H9 (cell line): Measurements from ENCODE around the gene NPLOC4. TPM values are rescaled to one million over a fixed set of nuclear protein-coding genes. Genes with fewer than 3 reads are reported as not detected.

Experiments used
- DNase-seq: peaks from one replicate; pipeline ENCODE4 v3.0.0-alpha.2; 2017
- H2AFZ ChIP-seq: one replicate; pipeline ENCODE4 v1.6.1; 2013; ENCODE audit warnings: mild to moderate bottlenecking, low read length, control low read depth, moderate library complexity
- H2AK5ac ChIP-seq: 2 replicates; pipeline ENCODE4 v1.6.1; 2013; ENCODE audit warnings: low read length, control low read depth, mixed read lengths; ENCODE audit not compliant: insufficient read length
- H2BK120ac ChIP-seq: one replicate; pipeline ENCODE4 v1.6.1; 2013; ENCODE audit warnings: low read depth, mild to moderate bottlenecking, low read length, control low read depth, inconsistent platforms; ENCODE audit not compliant: poor library complexity, severe bottlenecking
- H2BK12ac ChIP-seq: 2 replicates; pipeline ENCODE4 v1.6.1; 2013; ENCODE audit warnings: low read length, control low read depth, mixed read lengths, low read depth; ENCODE audit not compliant: insufficient read length
- H2BK15ac ChIP-seq: 2 replicates; pipeline ENCODE4 v1.6.1; 2013; ENCODE audit warnings: low read depth, low read length, control low read depth
- H2BK20ac ChIP-seq: one replicate; pipeline ENCODE4 v1.6.1; 2013; ENCODE audit warnings: low read depth, mild to moderate bottlenecking, low read length, control low read depth, inconsistent platforms; ENCODE audit not compliant: poor library complexity, severe bottlenecking
- H2BK5ac ChIP-seq: 2 replicates; pipeline ENCODE4 v1.6.1; 2013; ENCODE audit warnings: low read length, control low read depth, mixed read lengths; ENCODE audit not compliant: insufficient read length
- H3K14ac ChIP-seq: 2 replicates; pipeline ENCODE4 v1.6.1; 2013; ENCODE audit warnings: low read length, control low read depth; ENCODE audit not compliant: insufficient read depth
- H3K18ac ChIP-seq: 2 replicates; pipeline ENCODE4 v1.6.1; 2013; ENCODE audit warnings: low read depth, mild to moderate bottlenecking, mixed read lengths, low read length, control low read depth; ENCODE audit not compliant: insufficient read length
- H3K23ac ChIP-seq: 2 replicates; pipeline ENCODE4 v1.6.1; 2013; ENCODE audit warnings: low read length, control low read depth, mixed read lengths, low read depth; ENCODE audit not compliant: insufficient read length
- H3K23me2 ChIP-seq: 2 replicates; pipeline ENCODE4 v1.6.1; 2013; ENCODE audit warnings: low read depth, mild to moderate bottlenecking, mixed read lengths, low read length, control low read depth; ENCODE audit not compliant: insufficient read length, poor library complexity, severe bottlenecking
- H3K27ac ChIP-seq: 2 replicates; pipeline ENCODE4 v1.5.1; 2013; ENCODE audit warnings: low read length, control low read depth, mixed read lengths, low read depth; ENCODE audit not compliant: insufficient read length
- H3K27me3 ChIP-seq: 2 replicates; pipeline ENCODE4 v1.6.1; 2013; ENCODE audit warnings: low read length, control low read depth, inconsistent platforms; ENCODE audit not compliant: insufficient read depth
- H3K4ac ChIP-seq: 2 replicates; pipeline ENCODE4 v1.6.1; 2013; ENCODE audit warnings: low read depth, mild to moderate bottlenecking, control low read depth, inconsistent platforms, low read length, moderate library complexity
- H3K4me1 ChIP-seq: 2 replicates; pipeline ENCODE4 v1.6.1; 2013; ENCODE audit warnings: low read length, control low read depth, inconsistent platforms; ENCODE audit not compliant: insufficient read depth
- H3K4me2 ChIP-seq: 2 replicates; pipeline ENCODE4 v1.6.1; 2013; ENCODE audit warnings: low read length, control low read depth, mixed read lengths; ENCODE audit not compliant: insufficient read length, insufficient read depth
- H3K56ac ChIP-seq: 2 replicates; pipeline ENCODE4 v1.6.1; 2013; ENCODE audit warnings: low read depth, mild to moderate bottlenecking, mixed read lengths, low read length, control low read depth; ENCODE audit not compliant: insufficient read length
- H3K79me1 ChIP-seq: 2 replicates; pipeline ENCODE4 v1.6.1; 2013; ENCODE audit warnings: low read depth, mild to moderate bottlenecking, moderate library complexity, low read length, control low read depth, inconsistent platforms; ENCODE audit not compliant: insufficient read depth, poor library complexity, severe bottlenecking
- H3K79me2 ChIP-seq: 2 replicates; pipeline ENCODE4 v1.6.1; 2013; ENCODE audit warnings: low read length, control low read depth, inconsistent platforms; ENCODE audit not compliant: insufficient read depth
- H3K9ac ChIP-seq: 2 replicates; pipeline ENCODE4 v1.6.1; 2013; ENCODE audit warnings: low read length, control low read depth, mixed read lengths; ENCODE audit not compliant: insufficient read length; ENCODE audit errors: extremely low read depth
- H3K9me3 ChIP-seq: one replicate; pipeline ENCODE4 v1.6.1; 2013; ENCODE audit warnings: low read depth, low read length, inconsistent platforms; ENCODE audit not compliant: control insufficient read depth
- H3T11ph ChIP-seq: one replicate; pipeline ENCODE4 v1.6.1; 2013; ENCODE audit warnings: mild to moderate bottlenecking, low read length, control low read depth, inconsistent platforms
- H4K20me1 ChIP-seq: one replicate; pipeline ENCODE4 v1.6.1; 2013; ENCODE audit not compliant: control insufficient read depth, insufficient read length, insufficient read depth
- H4K5ac ChIP-seq: 2 replicates; pipeline ENCODE4 v1.6.1; 2013; ENCODE audit warnings: low read depth, mild to moderate bottlenecking, mixed read lengths, low read length, control low read depth; ENCODE audit not compliant: insufficient read length
- H4K8ac ChIP-seq: replicated peaks from 2 replicates; pipeline ENCODE4 v1.6.1; 2013; ENCODE audit warnings: low read length, control low read depth, mixed read lengths, low read depth; ENCODE audit not compliant: insufficient read length
- H4K91ac ChIP-seq: 2 replicates; pipeline ENCODE4 v1.6.1; 2013; ENCODE audit warnings: low read depth, mild to moderate bottlenecking, moderate library complexity, mixed read lengths, low read length, control low read depth; ENCODE audit not compliant: insufficient read length
- H3K27ac Mint-ChIP-seq, 3 experiments: 2 replicates in 2 of 3; 3 replicates in 1 of 3; pipeline ENCODE4 v1.8.0; 2020 to 2021; ENCODE audit warnings: mixed read lengths in 3 of 3, mild to moderate bottlenecking in 1 of 3, moderate library complexity in 1 of 3
- H3K27me3 Mint-ChIP-seq: 2 replicates; pipeline ENCODE4 v1.8.0; 2021; ENCODE audit warnings: low read depth, mild to moderate bottlenecking, moderate library complexity, mixed read lengths
- H3K36me3 Mint-ChIP-seq, 3 experiments: 2 replicates in 2 of 3; 3 replicates in 1 of 3; pipeline ENCODE4 v1.8.0; 2020 to 2021; ENCODE audit warnings: low read depth in 3 of 3, mixed read lengths in 3 of 3; ENCODE audit not compliant: insufficient read depth in 1 of 3
- H3K4me1 Mint-ChIP-seq, 2 experiments: 2 replicates each; pipeline ENCODE4 v1.8.0; 2020; ENCODE audit warnings: mixed read lengths in 2 of 2
- H3K4me3 Mint-ChIP-seq, 2 experiments: 2 replicates in 1 of 2; 3 replicates in 1 of 2; pipeline ENCODE4 v1.8.0; 2020 to 2021; ENCODE audit warnings: mild to moderate bottlenecking in 2 of 2, mixed read lengths in 2 of 2, moderate library complexity in 1 of 2
- H3K9me3 Mint-ChIP-seq, 2 experiments: 2 replicates in 1 of 2; 3 replicates in 1 of 2; pipeline ENCODE4 v1.8.0; 2020; ENCODE audit warnings: mild to moderate bottlenecking in 2 of 2, mixed read lengths in 2 of 2, moderate library complexity in 1 of 2
- WGBS: extraction: QIAGEN DNeasy Blood & Tissue Kit; methylation state at CpG from one replicate; pipeline ENCODE4 v1.1.7; 2013; ENCODE audit warnings: missing lambda C conversion rate, low lambda C conversion rate, mixed read lengths; ENCODE audit not compliant: insufficient read length; ENCODE audit errors: extremely low coverage; 5-methylcytosine and 5-hydroxymethylcytosine counted together
- total RNA-seq: library from RNA; stranded (reverse); gene quantifications from 2 replicates; pipeline ENCODE4 v1.2.1, GENCODE V29; 2021
- TF ChIP-seq, protein P1 (sequence below): fragments of 200-600 bp; sonication (generic); conservative IDR thresholded peaks from 3 replicates; pipeline ENCODE4 v1.8.0; 2021; ENCODE audit warnings: antibody characterized with exemption, mild to moderate bottlenecking

Gene NPLOC4
- total RNA-seq, 1 experiment from 2014 or later = 103 TPM

DNA sequence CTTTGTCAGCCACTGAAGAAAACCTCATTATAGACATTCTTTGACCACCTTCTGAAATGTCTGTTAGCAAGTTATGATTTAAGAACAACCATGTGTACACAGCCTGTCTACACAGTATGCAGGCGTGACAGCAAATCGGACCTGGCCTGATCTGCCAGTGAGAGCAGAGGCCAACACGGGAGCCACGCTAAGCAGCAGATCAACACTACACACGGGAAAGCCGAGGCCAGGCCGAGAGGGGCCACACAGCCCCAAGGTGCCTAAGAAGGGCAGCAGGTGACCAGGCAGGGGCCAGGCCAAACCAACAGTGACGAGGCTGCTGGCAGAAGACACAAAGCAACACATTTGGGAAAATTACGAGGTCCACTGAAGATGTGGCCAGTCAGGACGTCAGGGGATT is 68.5 kb downstream of the NPLOC4 start:
- H3K4me1 ChIP-seq = no peaks in the 10 kb centered on the region
- H3K4ac ChIP-seq = no peak overlapping the region
- H3K9ac ChIP-seq = no peak overlapping the region
- H3K79me2 ChIP-seq = no peaks in the 10 kb centered on the region
- Mint-ChIP-seq H3K27me3 (no peaks in the 10 kb centered on the region), H3K9me3 (no peaks in the 10 kb centered on the region), H3K4me3 (no peak overlapping the region), H3K4me1 (no peaks in the 10 kb centered on the region), H3K36me3 (peaks cover 45 to 93% (median 77%) of the 10 kb centered on the region in 3 experiments; a peak in 6 of 7 replicates), H3K27ac (peak overlapping the region in 2 of 3 experiments; percentile 44 to 72; a peak in 1 of 7 replicates)
- no peaks in the 10 kb centered on the region for H3K79me1 ChIP-seq
- no peak overlapping the region for H2AK5ac ChIP-seq
- H4K5ac ChIP-seq = no peak overlapping the region
- TF ChIP-seq, protein P1, sequence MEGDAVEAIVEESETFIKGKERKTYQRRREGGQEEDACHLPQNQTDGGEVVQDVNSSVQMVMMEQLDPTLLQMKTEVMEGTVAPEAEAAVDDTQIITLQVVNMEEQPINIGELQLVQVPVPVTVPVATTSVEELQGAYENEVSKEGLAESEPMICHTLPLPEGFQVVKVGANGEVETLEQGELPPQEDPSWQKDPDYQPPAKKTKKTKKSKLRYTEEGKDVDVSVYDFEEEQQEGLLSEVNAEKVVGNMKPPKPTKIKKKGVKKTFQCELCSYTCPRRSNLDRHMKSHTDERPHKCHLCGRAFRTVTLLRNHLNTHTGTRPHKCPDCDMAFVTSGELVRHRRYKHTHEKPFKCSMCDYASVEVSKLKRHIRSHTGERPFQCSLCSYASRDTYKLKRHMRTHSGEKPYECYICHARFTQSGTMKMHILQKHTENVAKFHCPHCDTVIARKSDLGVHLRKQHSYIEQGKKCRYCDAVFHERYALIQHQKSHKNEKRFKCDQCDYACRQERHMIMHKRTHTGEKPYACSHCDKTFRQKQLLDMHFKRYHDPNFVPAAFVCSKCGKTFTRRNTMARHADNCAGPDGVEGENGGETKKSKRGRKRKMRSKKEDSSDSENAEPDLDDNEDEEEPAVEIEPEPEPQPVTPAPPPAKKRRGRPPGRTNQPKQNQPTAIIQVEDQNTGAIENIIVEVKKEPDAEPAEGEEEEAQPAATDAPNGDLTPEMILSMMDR = no peak
- no peak overlapping the region for H3K18ac ChIP-seq
- no peak overlapping the region for H3K27ac ChIP-seq
- H2AFZ ChIP-seq = no peak overlapping the region
- no peak overlapping the region for H2BK5ac ChIP-seq
- H4K20me1 ChIP-seq = no peaks in the 10 kb centered on the region
- WGBS = no CpG with 5 or more reads among the region's 10 CpGs
- no peaks in the 10 kb centered on the region for H3K9me3 ChIP-seq
- H3K4me2 ChIP-seq = no peak overlapping the region
- no peak overlapping the region for H4K8ac ChIP-seq
- H3K14ac ChIP-seq = no peak overlapping the region
- H3T11ph ChIP-seq = no peak overlapping the region
- no peaks in the 10 kb centered on the region for H3K23me2 ChIP-seq
- H2BK12ac ChIP-seq = no peak overlapping the region
- H3K56ac ChIP-seq = no peak overlapping the region
- no peak overlapping the region for H2BK20ac ChIP-seq
- no peak overlapping the region for H2BK120ac ChIP-seq
- no peak overlapping the region for H3K23ac ChIP-seq
- H3K27me3 ChIP-seq = no peaks in the 10 kb centered on the region
- DNase-seq = no peak
- no peak overlapping the region for H2BK15ac ChIP-seq
- no peak overlapping the region for H4K91ac ChIP-seq
